Osteoblast (primary cell): Measurements from ENCODE around the gene SLC6A13. TPM values are rescaled to one million over a fixed set of nuclear protein-coding genes. Genes with fewer than 3 reads are reported as not detected.

ENCODE experiments used
- DNase-seq: peaks from one replicate; pipeline ENCODE4 v3.0.0; 2011; ENCODE audit warnings: low spot score, mixed read lengths; ENCODE audit not compliant: insufficient read length; ENCODE audit errors: missing footprints
- H2AFZ ChIP-seq: 2 replicates; pipeline ENCODE4 v1.6.0; 2011; ENCODE audit warnings: mild to moderate bottlenecking, low read length
- H3K27ac ChIP-seq: 2 replicates; pipeline ENCODE4 v1.5.1; 2011; ENCODE audit warnings: mild to moderate bottlenecking, low read depth, low read length, moderate library complexity
- H3K27me3 ChIP-seq: 2 replicates; pipeline ENCODE4 v1.6.0; 2012; ENCODE audit warnings: mild to moderate bottlenecking, control low read depth, inconsistent platforms, low read length, moderate library complexity; ENCODE audit not compliant: insufficient read depth
- H3K36me3 ChIP-seq: 2 replicates; pipeline ENCODE4 v1.5.1; 2011; ENCODE audit warnings: mild to moderate bottlenecking, low read length, control low read depth, moderate library complexity; ENCODE audit not compliant: insufficient read depth
- H3K4me1 ChIP-seq: 2 replicates; pipeline ENCODE4 v1.5.1; 2011; ENCODE audit warnings: mild to moderate bottlenecking, low read length, control low read depth, moderate library complexity; ENCODE audit not compliant: insufficient read depth
- H3K4me2 ChIP-seq: 2 replicates; pipeline ENCODE4 v1.6.0; 2011; ENCODE audit warnings: mild to moderate bottlenecking, low read length; ENCODE audit not compliant: insufficient read depth
- H3K4me3 ChIP-seq: fragments of 200-600 bp; sonication (generic); 3 replicates; pipeline ENCODE4 v1.5.1; 2012; ENCODE audit warnings: mild to moderate bottlenecking, low read length, inconsistent platforms; ENCODE audit not compliant: insufficient read depth
- H3K79me2 ChIP-seq: 2 replicates; pipeline ENCODE4 v1.6.0; 2012; ENCODE audit warnings: mild to moderate bottlenecking, low read length, control low read depth, inconsistent platforms; ENCODE audit not compliant: insufficient read depth
- H3K9me3 ChIP-seq: 2 replicates; pipeline ENCODE4 v1.5.1; 2011; ENCODE audit warnings: low read depth, low read length, control low read depth
- H4K20me1 ChIP-seq: 2 replicates; pipeline ENCODE4 v1.6.0; 2012; ENCODE audit warnings: mild to moderate bottlenecking, low read length, control low read depth; ENCODE audit not compliant: insufficient read depth
- total RNA-seq: library from RNA; depleted of rRNA; stranded (reverse); fragments of >200 nt; gene quantifications from 2 replicates; pipeline ENCODE4 v1.2.3, GENCODE V29; 2012
- TF ChIP-seq, protein P1 (sequence below): IDR thresholded peaks from 2 replicates; pipeline ENCODE4 v1.5.1; 2011; ENCODE audit warnings: mild to moderate bottlenecking, low read depth, low read length, moderate library complexity; ENCODE audit errors: extremely low read depth

Gene SLC6A13
- total RNA-seq, 1 donor, result not detected

DNA sequence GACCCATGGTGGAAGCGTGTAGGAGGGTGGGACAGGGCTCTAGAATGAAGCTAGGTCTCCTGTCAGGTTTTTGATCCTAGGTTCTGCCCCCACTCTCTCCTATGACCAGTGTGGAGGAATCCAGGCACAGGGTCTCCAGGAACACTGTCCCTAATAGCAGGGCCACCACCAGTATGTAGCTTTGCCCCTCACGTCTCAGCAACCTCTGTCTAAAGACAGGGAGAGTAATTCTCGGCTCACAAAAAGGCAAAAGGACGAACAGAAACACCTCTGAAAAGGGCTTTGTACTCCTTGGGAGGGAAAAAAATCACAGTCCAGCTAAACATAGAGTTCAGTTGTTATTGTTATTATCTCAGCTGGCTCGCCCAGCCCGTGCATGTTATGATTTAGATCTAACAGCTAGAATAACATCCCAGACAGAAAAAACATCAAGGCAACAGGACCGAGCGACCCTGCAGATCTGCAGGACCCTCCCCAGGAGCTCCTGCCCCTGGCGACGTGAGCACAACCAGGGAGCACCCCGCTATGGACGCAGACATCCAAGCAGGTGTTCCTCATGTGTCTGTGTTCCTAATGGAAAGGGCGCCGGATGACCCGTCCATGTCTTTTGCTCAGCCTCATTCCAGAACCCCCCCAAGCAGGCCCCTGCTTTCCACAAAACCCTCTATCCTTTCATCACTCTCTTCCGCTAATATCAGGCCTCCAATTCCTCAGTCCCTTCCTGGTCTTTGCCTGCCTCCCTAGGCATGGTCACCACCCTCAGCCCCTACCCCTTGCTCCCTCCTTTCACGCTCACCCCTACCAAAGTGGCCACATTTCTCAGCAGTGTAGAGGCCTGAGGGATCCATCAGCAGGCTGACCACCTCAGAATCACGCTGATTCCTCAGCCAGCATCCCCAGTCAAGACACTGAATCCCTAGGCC is 34.5 kb downstream of the SLC6A13 start:
- H4K20me1 ChIP-seq, result no peaks in the 10 kb centered on the region
- no peaks in the 10 kb centered on the region for H3K36me3 ChIP-seq
- no peak overlapping the region for H3K4me2 ChIP-seq
- no peaks in the 10 kb centered on the region for H3K79me2 ChIP-seq
- H3K27me3 ChIP-seq, result peaks cover 51% of the 10 kb centered on the region
- peak; percentile 83 for DNase-seq
- H3K4me3 ChIP-seq, result no peak overlapping the region
- no peaks in the 10 kb centered on the region for H3K9me3 ChIP-seq
- no peak overlapping the region for H3K27ac ChIP-seq
- H2AFZ ChIP-seq, result no peak overlapping the region
- no peaks in the 10 kb centered on the region for H3K4me1 ChIP-seq
- TF ChIP-seq, protein P1, sequence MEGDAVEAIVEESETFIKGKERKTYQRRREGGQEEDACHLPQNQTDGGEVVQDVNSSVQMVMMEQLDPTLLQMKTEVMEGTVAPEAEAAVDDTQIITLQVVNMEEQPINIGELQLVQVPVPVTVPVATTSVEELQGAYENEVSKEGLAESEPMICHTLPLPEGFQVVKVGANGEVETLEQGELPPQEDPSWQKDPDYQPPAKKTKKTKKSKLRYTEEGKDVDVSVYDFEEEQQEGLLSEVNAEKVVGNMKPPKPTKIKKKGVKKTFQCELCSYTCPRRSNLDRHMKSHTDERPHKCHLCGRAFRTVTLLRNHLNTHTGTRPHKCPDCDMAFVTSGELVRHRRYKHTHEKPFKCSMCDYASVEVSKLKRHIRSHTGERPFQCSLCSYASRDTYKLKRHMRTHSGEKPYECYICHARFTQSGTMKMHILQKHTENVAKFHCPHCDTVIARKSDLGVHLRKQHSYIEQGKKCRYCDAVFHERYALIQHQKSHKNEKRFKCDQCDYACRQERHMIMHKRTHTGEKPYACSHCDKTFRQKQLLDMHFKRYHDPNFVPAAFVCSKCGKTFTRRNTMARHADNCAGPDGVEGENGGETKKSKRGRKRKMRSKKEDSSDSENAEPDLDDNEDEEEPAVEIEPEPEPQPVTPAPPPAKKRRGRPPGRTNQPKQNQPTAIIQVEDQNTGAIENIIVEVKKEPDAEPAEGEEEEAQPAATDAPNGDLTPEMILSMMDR, result no peak

DNA sequence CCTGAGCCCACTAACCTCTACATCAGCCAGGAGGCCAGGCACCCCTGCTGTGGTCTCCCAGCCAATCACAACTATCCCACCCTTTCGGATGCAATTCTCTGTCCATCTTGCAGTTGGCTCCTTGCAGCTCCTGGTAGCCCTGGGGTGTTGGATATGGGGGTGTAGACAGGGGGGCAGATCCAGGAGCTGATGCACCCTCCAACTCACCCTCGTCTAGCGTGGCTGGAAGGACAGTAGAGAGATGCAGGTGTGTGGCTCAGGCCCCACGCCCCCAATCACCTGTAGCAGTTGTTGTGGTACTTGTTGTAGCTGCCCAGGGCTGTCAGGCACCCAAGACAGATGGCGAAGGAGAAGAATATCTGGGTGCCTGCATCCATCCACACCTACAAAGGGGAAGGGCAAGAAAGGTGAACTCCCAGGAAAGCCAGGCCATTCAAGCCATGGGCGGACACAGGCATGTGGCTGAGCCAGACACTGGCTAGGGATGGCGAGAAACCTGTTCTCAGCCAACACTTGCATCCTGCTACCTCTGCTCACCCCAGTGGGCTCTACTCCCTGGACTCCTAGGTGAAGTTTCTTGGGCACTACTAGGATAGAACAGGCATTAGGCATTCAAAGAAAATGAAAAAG is 35.2 kb downstream of the SLC6A13 start:
- H3K4me3 ChIP-seq, result no peak overlapping the region
- H4K20me1 ChIP-seq, result no peaks in the 10 kb centered on the region
- H3K9me3 ChIP-seq, result no peaks in the 10 kb centered on the region
- DNase-seq, result no peak
- no peak overlapping the region for H3K4me2 ChIP-seq
- TF ChIP-seq, protein P1, result no peak
- H3K79me2 ChIP-seq, result no peaks in the 10 kb centered on the region
- peaks cover 49% of the 10 kb centered on the region for H3K27me3 ChIP-seq
- H3K27ac ChIP-seq, result no peak overlapping the region
- no peak overlapping the region for H2AFZ ChIP-seq
- no peaks in the 10 kb centered on the region for H3K36me3 ChIP-seq
- H3K4me1 ChIP-seq, result no peaks in the 10 kb centered on the region

DNA sequence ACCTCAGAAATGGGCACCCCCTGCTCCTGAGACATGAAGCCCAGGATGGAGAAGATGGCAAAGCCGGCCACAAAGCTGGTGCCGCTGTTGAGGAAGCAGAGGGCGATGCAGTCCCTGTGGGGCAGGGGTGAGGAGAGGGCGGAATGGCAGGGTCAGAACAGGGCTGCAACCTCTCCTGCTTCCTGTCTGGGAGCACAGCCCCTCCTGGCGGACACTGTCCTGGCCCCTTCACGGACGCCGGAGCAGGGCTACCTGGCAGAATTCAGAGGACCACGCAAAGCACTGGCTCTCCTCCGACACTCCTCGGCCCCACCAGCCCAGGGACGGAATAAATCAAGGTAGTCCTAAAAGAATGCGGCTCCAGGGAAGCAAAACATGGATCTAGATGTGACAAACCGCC is 36.2 kb downstream of the SLC6A13 start:
- Histone ChIP-seq H3K4me2 (no peak overlapping the region), H3K36me3 (no peaks in the 10 kb centered on the region), H3K27ac (no peak overlapping the region), H2AFZ (no peak overlapping the region), H4K20me1 (no peaks in the 10 kb centered on the region), H3K27me3 (peaks cover 45% of the 10 kb centered on the region), H3K79me2 (no peaks in the 10 kb centered on the region), H3K4me3 (no peak overlapping the region), H3K4me1 (no peaks in the 10 kb centered on the region), H3K9me3 (no peaks in the 10 kb centered on the region)
- TF ChIP-seq, protein P1, result no peak
- DNase-seq, result no peak

DNA sequence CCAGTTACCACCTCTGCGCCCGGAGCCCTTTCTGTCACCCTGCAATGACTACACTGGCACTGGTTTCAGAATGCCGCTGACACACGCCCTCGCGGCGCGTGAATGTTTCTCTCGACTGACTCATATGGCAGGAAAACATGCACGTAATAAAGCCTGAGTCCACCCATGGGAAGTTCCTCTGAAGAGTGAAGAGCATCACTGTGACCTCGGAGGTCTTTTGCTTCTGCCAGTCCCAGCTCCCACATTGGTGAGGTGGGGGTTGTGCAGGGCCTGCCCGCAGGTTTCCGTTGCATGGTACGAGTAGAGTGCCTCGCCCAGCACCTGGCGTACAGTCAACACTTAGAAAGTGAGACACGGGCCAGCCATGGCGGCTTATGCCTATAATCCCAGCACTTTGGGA is 37.6 kb downstream of the SLC6A13 start:
- H3K4me2 ChIP-seq, result no peak overlapping the region
- H3K27ac ChIP-seq, result no peak overlapping the region
- no peak for DNase-seq
- H3K4me3 ChIP-seq, result no peak overlapping the region
- H3K9me3 ChIP-seq, result no peaks in the 10 kb centered on the region
- H4K20me1 ChIP-seq, result no peaks in the 10 kb centered on the region
- no peaks in the 10 kb centered on the region for H3K4me1 ChIP-seq
- H3K27me3 ChIP-seq, result peaks cover 32% of the 10 kb centered on the region
- no peaks in the 10 kb centered on the region for H3K79me2 ChIP-seq
- no peak overlapping the region for H2AFZ ChIP-seq
- no peaks in the 10 kb centered on the region for H3K36me3 ChIP-seq
- TF ChIP-seq, protein P1, result no peak
